Measurements from ENCODE around the gene KDM4D. TPM values are rescaled to one million over a fixed set of nuclear protein-coding genes. Genes with fewer than 3 reads are reported as not detected.

Gene KDM4D
- total RNA-seq, 4 donors from 2014 or later, result 0.54 TPM; not detected in 3

DNA sequence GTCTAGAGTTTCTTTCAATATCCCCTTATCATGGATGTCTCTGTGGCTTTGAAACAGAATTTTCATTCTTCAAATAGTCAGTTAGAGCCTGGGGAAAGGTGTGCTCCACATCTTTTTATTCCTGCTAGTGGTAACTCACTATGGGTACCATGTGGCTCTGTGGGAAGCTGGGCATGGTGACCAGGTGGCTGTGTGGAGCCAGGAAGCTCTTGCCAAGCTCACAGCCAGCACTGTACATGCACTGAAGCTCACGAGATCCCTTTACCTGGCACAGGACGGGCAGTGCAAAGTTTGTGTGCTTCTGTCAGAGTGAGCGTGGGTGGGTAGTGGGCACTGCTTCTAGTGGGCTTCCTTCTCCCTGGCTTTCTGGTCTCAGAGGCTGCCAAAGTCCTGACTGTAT lies 69.4 kb downstream of the KDM4D start:
- H3K9me3 ChIP-seq, result no peaks in the 10 kb centered on the region
- H3K4me1 ChIP-seq, result no peaks in the 10 kb centered on the region
- H3K27me3 ChIP-seq, result no peaks in the 10 kb centered on the region
- no peak overlapping the region for H3K4me3 ChIP-seq
- DNase-seq, result no peak
- H3K27ac ChIP-seq, result no peak overlapping the region
- no peak for TF ChIP-seq CTCF (IDR thresholded peaks at IDR 0.05)
- TF ChIP-seq POLR2A (IDR thresholded peaks at IDR 0.05), result no peak
- H3K36me3 ChIP-seq, result no peaks in the 10 kb centered on the region

- Histone ChIP-seq H3K27me3 (no peaks in the 10 kb centered on the region), H3K4me3 (no peak overlapping the region), H3K4me1 (no peaks in the 10 kb centered on the region), H3K9me3 (no peaks in the 10 kb centered on the region), H3K36me3 (no peaks in the 10 kb centered on the region), H3K27ac (no peak overlapping the region)
- TF ChIP-seq POLR2A (IDR thresholded peaks at IDR 0.05), result no peak
- no peak for TF ChIP-seq CTCF (IDR thresholded peaks at IDR 0.05)
- no peak for DNase-seq
Observed at GRCh38 chr11:95044010-95044409, 70.5 kb downstream of the KDM4D start.

GRCh38 chr11:95045812-95046211 lies 72.3 kb downstream of the KDM4D start:
- H3K9me3 ChIP-seq, result no peaks in the 10 kb centered on the region
- no peaks in the 10 kb centered on the region for H3K27me3 ChIP-seq
- no peak overlapping the region for H3K4me3 ChIP-seq
- no peaks in the 10 kb centered on the region for H3K36me3 ChIP-seq
- H3K4me1 ChIP-seq, result no peaks in the 10 kb centered on the region
- TF ChIP-seq POLR2A (IDR thresholded peaks at IDR 0.05) (no peak), CTCF (IDR thresholded peaks at IDR 0.05) (no peak)
- no peak for DNase-seq
- no peak overlapping the region for H3K27ac ChIP-seq

Other genes starting within 250 kb of the KDM4D start
- 10 to 100 TPM in 1 of 4 donors, 1 to 10 TPM in 3; 2.5 to 19.0 (median 7.2) TPM for gene AMOTL1, start 205.4 kb upstream of the KDM4D start, total RNA-seq
- gene CWC15, start 153 bp upstream of the KDM4D start, total RNA-seq, result 10 to 100 TPM; 34.7 to 66.8 (median 44.4) TPM
- not detected for gene KDM4E, start 51.5 kb downstream of the KDM4D start, total RNA-seq
- gene KDM4F, start 75.7 kb downstream of the KDM4D start, total RNA-seq, result not detected
- 10 to 100 TPM; 19.0 to 41.0 (median 27.4) TPM for gene SRSF8, start 93.2 kb downstream of the KDM4D start, total RNA-seq
- 10 to 100 TPM; 11.6 to 41.0 (median 39.2) TPM for gene ENDOD1, start 116.1 kb downstream of the KDM4D start, total RNA-seq